HG03439 (cell line): Measurements from ENCODE around the gene MINAR2.

Source experiments
- ATAC-seq: cut with Tn5 transposase; IDR thresholded peaks from one replicate; pipeline ENCODE4 v1.9.1; 2021; ENCODE audit warnings: mild to moderate bottlenecking, moderate library complexity; ENCODE audit not compliant: unreplicated experiment

Gene MINAR2

DNA sequence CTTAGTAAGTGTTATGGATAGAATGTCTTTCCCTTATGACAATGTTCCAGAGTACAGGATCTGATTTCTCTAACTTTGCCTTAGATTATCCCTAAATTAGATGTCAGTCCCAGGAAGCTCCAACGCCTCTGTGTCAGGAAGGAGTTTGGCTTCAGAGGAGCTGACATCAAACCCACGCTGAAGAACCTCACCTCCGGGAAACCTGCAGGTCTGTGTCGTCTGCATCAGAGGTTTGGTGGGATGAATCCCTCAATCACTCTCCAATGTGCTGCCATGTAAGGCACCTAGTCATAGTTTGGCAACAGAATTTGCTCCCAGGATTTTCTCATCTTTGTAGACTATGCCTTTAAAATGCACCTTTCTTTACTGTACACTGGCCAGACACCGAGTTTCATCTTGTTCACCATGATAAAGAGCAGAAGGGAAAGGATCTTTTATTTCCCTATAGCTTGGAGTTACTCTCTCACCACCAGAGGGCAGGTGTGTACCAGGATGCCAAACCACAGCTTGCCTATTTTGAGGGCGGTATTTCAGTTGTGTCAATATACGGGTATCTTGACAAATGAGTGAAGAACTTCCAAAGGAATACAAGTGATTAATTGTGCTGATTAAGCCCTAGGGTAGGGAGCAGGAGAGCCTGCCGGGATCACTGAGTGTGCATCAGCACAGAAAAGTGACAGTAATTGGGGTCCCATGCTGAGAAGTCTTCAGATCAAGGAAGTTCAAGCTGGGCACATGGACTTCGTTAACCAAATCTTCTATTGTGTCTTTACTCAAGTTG lies 23.4 kb downstream of the MINAR2 start:
- peak; percentile 71 for ATAC-seq

DNA sequence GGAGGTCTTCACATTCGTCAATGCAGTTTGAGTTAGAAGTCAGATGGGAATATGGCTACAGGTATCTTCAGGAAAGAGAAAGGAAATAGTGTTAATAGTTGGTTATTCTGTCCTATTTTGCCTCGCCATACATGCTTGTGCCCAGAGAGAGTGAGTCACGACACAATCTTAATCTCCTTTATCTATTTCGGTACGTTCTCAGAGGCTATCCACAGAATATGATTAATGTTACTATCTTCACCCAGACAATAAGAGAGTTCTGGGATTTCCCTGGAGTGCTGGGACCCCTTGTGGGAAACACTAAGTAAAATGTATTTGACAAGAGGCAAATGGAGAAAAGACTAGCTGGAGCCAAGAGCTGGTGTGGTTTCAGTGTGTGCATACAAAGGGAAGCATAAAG lies 25.5 kb downstream of the MINAR2 start:
- no peak for ATAC-seq

DNA sequence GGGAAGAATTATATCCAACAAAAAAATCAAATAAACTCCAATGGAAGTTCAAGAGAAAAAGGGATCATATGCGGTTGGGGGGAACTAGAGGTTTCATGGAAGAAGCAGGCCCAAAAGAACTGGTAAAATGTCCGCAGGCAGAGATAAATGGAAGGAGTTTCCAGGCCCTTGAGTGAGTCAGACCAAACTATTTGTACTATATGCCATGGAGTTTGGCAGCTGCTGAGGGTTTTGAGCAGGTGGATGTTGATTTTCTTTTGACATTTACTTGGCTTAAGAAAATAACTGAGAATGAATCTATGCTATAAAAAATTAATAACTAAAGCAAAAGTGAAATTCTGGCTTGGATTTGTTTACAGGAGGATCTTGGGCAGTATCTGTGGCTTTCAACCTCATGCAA lies 33.7 kb downstream of the MINAR2 start:
- no peak for ATAC-seq

DNA sequence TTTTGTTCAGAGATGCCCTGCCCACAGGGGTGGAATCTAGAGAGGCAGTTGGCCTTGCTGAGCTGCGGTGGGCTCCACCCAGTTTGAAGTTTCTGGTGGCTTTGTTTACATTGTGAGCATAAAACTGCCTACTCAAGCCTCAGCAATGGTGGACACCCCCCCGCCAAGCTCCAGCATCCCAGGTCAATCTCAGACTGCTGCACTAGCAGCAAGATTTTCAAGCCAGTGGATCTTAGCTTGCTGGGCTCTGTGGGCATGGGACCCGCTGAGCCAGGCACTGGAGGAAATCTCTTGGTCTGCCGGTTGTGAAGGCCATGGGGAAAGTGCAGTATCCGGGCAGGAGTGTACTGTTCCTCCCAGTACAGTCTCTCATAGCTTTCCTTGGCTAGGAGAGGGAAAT lies 55.5 kb downstream of the MINAR2 start:
- no peak for ATAC-seq

DNA sequence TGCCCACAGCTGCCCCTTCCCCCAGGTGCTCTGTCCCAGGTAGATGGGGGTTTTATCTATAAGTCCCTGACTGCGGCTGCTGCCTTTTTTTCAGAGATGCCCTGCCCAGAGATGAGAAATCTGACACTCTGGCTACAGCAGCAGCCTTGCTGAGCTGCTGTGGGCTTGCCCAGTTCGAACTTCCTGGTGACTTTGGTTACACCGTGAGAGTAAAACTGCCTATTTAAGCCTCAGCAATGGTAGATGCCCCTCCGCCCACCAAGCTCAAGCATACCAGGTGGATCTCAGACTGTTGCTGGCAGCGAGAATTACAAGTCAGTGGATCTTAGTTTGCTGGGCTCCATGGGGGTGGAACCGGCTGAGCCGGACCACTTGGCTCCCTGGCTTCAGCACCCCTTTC lies 56.8 kb downstream of the MINAR2 start:
- ATAC-seq: no peak

DNA sequence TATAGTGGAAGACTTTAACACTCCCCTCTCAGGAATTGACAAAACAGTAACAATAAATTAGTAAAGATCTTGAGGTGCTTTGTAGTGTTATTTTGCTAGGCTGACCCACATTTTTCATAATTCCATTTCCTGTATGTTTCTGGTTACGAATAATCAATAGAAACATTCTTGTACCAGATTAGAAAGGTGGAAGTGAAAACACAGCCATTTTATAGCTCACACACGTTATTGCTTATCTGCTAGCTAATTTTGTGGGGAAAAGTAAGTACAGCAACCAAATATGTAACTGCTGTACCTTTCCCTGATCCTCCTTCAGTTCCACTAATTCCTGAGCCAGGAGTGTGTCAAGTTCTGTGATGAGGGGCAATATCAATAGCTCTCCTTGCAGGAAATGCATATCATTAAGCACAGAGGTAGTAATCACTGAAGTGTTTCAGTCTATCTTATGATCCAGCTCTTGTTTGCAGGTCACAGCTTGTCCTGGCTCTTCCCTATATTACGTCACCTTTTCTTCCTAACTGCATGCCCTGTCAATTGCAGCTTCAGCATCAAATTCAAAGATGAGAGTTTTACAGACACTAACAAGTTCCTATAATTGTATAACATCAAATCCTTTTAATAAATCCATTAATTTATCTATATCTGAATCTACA lies 59.4 kb downstream of the MINAR2 start:
- no peak for ATAC-seq
